Thymus (tissue), 11 donors: ENCODE measurements around the gene GNAI3. TPM values are rescaled to one million over a fixed set of nuclear protein-coding genes. Genes with fewer than 3 reads are reported as not detected.

Source experiments
- DNase-seq, 9 donors: peaks; one replicate each; pipeline ENCODE4 v3.0.0-alpha.2; 2013; ENCODE audit warnings: low spot score in 9 of 9, low read depth in 6 of 9, missing footprints in 1 of 9
- H3K27ac ChIP-seq, 2 donors: one replicate each; pipeline ENCODE4 v1.5.1; 2013; ENCODE audit warnings: control low read depth in 1 of 2, low read depth in 1 of 2, low read length in 1 of 2, mild to moderate bottlenecking in 1 of 2, moderate library complexity in 1 of 2
- H3K27me3 ChIP-seq, 2 donors: one replicate each; pipeline ENCODE4 v1.5.1; 2013; ENCODE audit warnings: low read length in 1 of 2; ENCODE audit not compliant: control insufficient read depth in 2 of 2, insufficient read depth in 1 of 2
- H3K36me3 ChIP-seq, 2 donors: one replicate each; pipeline ENCODE4 v1.5.1; 2013; ENCODE audit warnings: low read length in 1 of 2, mild to moderate bottlenecking in 1 of 2, moderate library complexity in 1 of 2; ENCODE audit not compliant: control insufficient read depth in 2 of 2, insufficient read depth in 2 of 2
- H3K4me1 ChIP-seq, 2 donors: one replicate each; pipeline ENCODE4 v1.5.1; 2013; ENCODE audit warnings: low read length in 2 of 2; ENCODE audit not compliant: control insufficient read depth in 2 of 2, insufficient read depth in 2 of 2
- H3K4me3 ChIP-seq, 2 donors: one replicate each; pipeline ENCODE4 v1.5.1; 2013; ENCODE audit warnings: low read length in 2 of 2, control low read depth in 1 of 2, mild to moderate bottlenecking in 1 of 2
- H3K9me3 ChIP-seq, 2 donors: one replicate each; pipeline ENCODE4 v1.5.1; 2013; ENCODE audit warnings: low read length in 1 of 2, mild to moderate bottlenecking in 1 of 2; ENCODE audit not compliant: control insufficient read depth in 2 of 2, insufficient read depth in 1 of 2
- whole genome bisulfite sequencing: extraction: QIAGEN DNeasy Blood & Tissue Kit; methylation state at CpG from one replicate; pipeline ENCODE4 v1.1.7; 2013; 5-methylcytosine and 5-hydroxymethylcytosine counted together
- polyA plus RNA-seq: library from polyadenylated mRNA; stranded (reverse); fragments of 200-250 nt; gene quantifications from one replicate; pipeline ENCODE4 v1.2.3, GENCODE V29; 2013
- total RNA-seq: library from RNA; stranded (reverse); fragments of 120-200 nt; gene quantifications from one replicate; pipeline ENCODE4 v1.2.4, GENCODE V29; 2013
- donor health status: healthy.

Gene GNAI3
- total and polyA plus RNA-seq, 2 donors: 4.7 to 7.7 TPM

DNA sequence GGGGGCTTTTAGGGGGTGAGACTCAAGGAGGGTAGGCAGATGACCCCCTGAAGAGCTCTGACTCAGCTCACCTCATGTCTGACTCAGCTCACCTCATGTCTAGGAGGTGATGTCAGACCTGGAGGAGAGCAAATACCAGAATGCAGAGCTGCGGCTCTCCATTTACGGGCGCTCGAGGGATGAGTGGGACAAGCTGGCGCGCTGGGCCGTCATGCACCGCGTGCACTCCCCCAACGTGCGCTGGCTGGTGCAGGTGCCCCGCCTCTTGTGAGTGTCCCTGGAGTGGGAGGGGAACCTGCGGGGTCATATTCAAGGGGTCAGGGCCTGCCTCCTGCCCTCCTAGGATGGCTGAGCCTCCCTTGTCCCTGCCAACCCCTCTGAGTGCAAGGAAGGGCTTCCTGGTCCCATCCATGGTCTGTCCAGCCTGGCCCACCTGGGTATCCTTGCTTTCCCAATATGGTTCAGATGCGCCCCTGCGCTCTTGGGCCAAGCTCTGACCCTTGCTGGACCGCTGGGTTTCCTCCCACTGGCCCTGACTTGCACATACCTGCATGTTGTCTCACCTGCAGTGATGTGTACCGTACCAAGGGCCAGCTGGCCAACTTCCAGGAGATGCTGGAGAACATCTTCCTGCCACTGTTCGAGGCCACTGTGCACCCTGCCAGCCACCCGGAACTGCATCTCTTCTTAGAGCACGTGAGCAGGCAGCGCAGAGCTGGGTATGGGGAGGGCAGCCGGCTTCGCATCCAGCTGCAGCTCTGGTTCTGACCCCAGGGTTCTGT lies 80.3 kb downstream of the GNAI3 start:
- Histone ChIP-seq H3K36me3 (peaks cover 60 to 68% of the 10 kb centered on the region in 2 donors), H3K4me3 (no peak overlapping the region), H3K9me3 (no peaks in the 10 kb centered on the region), H3K27ac (no peak overlapping the region), H3K4me1 (peaks cover 11 to 27% of the 10 kb centered on the region in 2 donors), H3K27me3 (no peaks in the 10 kb centered on the region)
- no peak for DNase-seq
- WGBS: 97% methylated on average over 23 of the region's 23 CpGs

- no peak overlapping the region for H3K4me3 ChIP-seq
- no peak for DNase-seq
- H3K9me3 ChIP-seq: no peaks in the 10 kb centered on the region
- H3K4me1 ChIP-seq: peaks cover 5 to 19% of the 10 kb centered on the region in 2 donors
- H3K27me3 ChIP-seq: no peaks in the 10 kb centered on the region
- no peak overlapping the region for H3K27ac ChIP-seq
- H3K36me3 ChIP-seq: peaks cover 60 to 67% of the 10 kb centered on the region in 2 donors
- WGBS: 98% methylated on average over 10 of the region's 10 CpGs
These were observed 81.1 kb downstream of the GNAI3 start for GRCh38 chr1:109629372-109630030.

- DNase-seq: no peak
- WGBS: 89% methylated on average over 30 of the region's 30 CpGs
- H3K27ac ChIP-seq: no peak overlapping the region
- peaks cover 0 to 12% of the 10 kb centered on the region in 2 donors for H3K4me1 ChIP-seq
- no peak overlapping the region for H3K4me3 ChIP-seq
- no peaks in the 10 kb centered on the region for H3K9me3 ChIP-seq
- H3K27me3 ChIP-seq: no peaks in the 10 kb centered on the region
- H3K36me3 ChIP-seq: peaks cover 60 to 66% of the 10 kb centered on the region in 2 donors
These were observed 81.9 kb downstream of the GNAI3 start for GRCh38 chr1:109630081-109630897.

DNA sequence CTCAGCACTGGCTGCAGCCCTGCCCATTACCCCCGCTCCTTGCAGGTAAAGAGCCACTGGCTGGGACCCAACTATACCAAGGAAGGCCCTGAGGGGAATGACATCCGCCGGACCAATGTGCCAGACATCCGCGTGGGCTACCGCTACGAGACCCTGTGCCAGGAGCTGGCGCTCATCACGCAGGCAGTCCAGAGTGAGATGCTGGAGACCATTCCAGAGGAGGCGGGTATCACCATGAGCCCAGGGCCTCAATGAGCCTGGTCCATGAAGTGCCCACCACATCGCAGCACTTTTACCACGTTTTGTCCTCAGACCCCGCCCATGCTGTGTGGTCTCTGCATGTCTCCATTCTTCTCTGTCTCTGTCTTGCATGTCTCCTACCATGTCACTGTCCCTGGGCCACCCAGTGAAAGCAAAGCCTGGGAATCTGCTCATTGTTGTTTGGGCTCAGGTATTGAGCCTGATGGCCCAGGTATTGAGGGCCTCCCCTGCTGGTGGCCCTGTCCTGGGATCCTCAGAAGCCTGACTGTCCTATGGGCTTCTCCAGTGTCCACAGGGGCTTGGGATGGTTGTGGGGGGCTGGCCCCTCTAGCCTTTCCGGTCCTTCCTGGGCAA lies 82.6 kb downstream of the GNAI3 start:
- DNase-seq: no peak
- peaks cover 0 to 11% of the 10 kb centered on the region in 2 donors for H3K4me1 ChIP-seq
- H3K9me3 ChIP-seq: no peaks in the 10 kb centered on the region
- peaks cover 56 to 60% of the 10 kb centered on the region in 2 donors for H3K36me3 ChIP-seq
- no peak overlapping the region for H3K4me3 ChIP-seq
- no peaks in the 10 kb centered on the region for H3K27me3 ChIP-seq
- 97% methylated on average over 14 of the region's 14 CpGs for WGBS
- H3K27ac ChIP-seq: no peak overlapping the region

GRCh38 chr1:109631513-109632505 lies 83.4 kb downstream of the GNAI3 start:
- Histone ChIP-seq H3K4me3 (no peak overlapping the region), H3K36me3 (peaks cover 48 to 52% of the 10 kb centered on the region in 2 donors), H3K27me3 (no peaks in the 10 kb centered on the region), H3K9me3 (no peaks in the 10 kb centered on the region), H3K27ac (no peak overlapping the region), H3K4me1 (peaks cover 0 to 11% of the 10 kb centered on the region in 2 donors)
- no peak for DNase-seq
- WGBS: 97% methylated on average over 16 of the region's 16 CpGs

GRCh38 chr1:109632671-109633346 lies 84.4 kb downstream of the GNAI3 start:
- 89% methylated on average over 5 of the region's 5 CpGs for WGBS
- peaks cover 0 to 11% of the 10 kb centered on the region in 2 donors for H3K4me1 ChIP-seq
- no peaks in the 10 kb centered on the region for H3K27me3 ChIP-seq
- peak overlapping the region in 1 of 2 donors; percentile 18 for H3K27ac ChIP-seq
- H3K36me3 ChIP-seq: peaks cover 38 to 43% of the 10 kb centered on the region in 2 donors
- no peaks in the 10 kb centered on the region for H3K9me3 ChIP-seq
- no peak overlapping the region for H3K4me3 ChIP-seq
- DNase-seq: peak in 2 of 9 donors; percentile 25 to 45

DNA sequence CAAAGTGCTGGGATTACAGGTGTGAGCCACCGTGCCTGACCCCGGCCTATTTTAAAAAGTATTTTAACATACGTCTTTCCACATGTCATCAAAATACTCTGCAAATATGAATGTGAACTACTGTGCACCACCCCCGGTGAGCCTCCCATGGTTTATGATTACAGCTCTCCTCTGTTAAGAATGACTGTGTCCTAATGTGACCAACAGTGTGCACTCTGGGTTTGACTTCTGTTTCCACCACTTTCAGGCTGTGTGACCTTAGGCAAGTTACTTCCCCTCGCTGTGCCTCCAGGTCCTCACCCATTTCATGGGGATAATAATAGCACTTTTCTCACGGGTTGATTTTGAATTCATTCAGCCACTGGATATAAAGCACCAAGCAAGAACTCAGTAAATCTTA lies 85.9 kb downstream of the GNAI3 start:
- no peaks in the 10 kb centered on the region for H3K9me3 ChIP-seq
- WGBS: 88% methylated on average over 6 of the region's 6 CpGs
- DNase-seq: no peak
- H3K27me3 ChIP-seq: no peaks in the 10 kb centered on the region
- H3K4me3 ChIP-seq: no peak overlapping the region
- peaks cover 24 to 28% of the 10 kb centered on the region in 2 donors for H3K36me3 ChIP-seq
- no peak overlapping the region for H3K27ac ChIP-seq
- H3K4me1 ChIP-seq: peaks cover 0 to 11% of the 10 kb centered on the region in 2 donors
